NCI-H446 (cell line): ENCODE data around the gene POP4.
"Not testable (repeated sequence)": the region's sequence is repeated elsewhere in the genome, so short reads cannot be mapped to it uniquely, and the experiment has no call there.

Experiments used
- DNase-seq, 2 experiments: peaks; one replicate each; lab custom pipeline; 2025; lab: John Stamatoyannopoulos, UW

The POP4 gene

GRCh38 chr19:29605653-29606419 lies at the start of gene POP4:
TSS of gene POP4 (plus strand) at chr19:29606283. CDS start at chr19:29606319, 36 bp downstream.
- DNase-seq = peak; percentile 97 to 99

DNA sequence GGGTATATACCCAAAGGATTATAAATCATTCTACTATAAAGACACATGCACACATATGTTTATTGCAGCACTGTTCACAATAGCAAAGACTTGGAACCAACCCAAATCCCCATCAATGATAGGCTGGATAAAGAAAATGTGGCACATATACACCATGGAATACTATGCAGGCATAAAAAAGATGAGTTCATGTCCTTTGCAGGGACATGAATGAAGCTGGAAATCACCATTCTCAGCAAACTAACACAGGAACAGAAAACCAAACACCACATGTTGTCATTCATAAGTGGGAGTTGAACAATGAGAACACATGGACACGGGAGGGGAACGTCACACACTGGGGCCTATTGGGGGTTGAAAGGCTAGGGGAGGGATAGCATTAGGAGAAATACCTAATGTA lies 47.0 kb upstream of the POP4 start:
- not testable (repeated sequence) for DNase-seq

DNA sequence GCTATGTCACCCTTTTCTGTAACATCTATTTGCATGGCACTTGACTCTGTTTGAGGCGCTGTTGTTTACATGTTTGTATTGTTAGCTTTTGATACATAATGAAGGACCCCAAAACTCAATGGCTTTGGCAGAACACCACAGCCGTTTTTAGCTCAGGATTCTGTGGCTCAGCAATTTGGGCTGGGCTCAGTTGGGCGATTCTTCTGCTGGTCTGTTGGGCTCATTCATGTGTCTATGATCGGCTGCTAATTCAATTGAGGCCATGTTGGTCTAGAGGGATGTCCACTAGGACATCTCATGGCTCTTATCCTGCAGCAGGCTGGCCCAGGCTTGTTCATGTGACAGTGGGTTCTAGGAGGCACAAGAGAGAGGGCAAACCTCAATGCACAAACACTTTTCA lies 46.3 kb upstream of the POP4 start:
- no peak for DNase-seq

DNA sequence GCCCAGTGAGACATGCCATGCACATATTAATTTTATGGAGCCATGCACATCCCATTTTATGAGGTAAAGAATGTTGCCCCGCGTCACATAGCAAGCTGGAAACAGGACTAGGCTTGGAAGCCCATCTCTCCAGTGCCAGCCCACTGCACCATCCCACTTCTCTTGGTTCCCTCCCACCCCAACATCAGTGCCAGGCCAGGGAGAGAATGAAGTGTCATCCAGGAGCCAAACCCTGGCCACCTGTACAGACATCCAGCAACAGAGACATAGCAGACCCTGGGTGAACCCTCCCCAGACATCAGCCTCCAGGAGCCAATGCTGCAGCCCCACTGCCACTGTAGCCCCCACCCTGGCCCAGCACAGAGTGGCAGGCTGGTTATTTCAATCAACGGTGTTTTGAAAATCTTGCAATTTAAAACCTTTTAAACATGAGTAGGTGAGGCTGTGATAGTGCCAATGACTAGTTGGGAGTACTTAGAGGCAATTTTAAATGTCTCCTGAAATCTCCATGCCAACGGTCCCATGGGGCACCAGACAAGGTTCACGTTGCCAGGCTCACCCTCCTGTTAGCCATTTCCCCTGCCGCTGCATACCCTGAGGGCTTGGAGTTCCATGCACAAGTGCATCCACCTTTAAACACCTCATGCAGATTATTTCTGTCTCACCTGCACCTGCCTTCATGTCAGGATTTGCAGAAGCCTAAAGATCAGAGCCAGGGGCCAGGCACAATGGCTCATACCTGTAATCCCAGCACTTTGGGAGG lies 45.6 kb upstream of the POP4 start:
- no peak for DNase-seq

GRCh38 chr19:29561601-29562000 lies 44.5 kb upstream of the POP4 start:
- no peak for DNase-seq

- no peak for DNase-seq
Observed at GRCh38 chr19:29562299-29563297, 43.5 kb upstream of the POP4 start.

DNA sequence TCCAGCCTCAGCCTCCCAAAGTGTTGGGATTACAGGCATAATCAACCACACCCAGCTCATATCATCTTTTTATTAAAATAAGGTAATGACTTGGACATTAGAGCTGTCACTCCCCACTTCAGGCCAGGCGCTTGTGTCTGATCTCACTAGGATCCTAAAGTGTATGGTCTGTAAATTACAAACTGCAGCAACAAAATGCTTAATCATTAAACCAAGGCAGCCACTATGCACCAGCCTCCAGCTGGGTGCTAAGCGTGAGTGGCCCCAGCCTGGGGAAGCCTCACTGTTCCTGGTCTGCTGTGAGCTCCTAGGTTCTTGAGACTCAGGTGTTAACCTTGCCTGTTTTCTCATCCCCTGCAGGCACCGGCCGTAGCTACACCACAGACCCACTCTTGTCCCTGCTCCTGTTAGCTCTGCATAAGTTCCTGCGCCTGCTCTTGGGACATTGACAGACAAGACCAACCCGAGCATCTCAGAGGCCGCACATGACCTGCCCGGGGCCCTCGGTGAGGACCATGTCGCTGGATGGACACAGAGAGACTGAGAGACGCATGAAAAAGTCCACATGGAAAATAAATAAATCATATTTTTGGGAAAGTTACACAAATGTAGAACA lies 42.5 kb upstream of the POP4 start:
- DNase-seq = no peak

GRCh38 chr19:29564574-29565005 lies 41.5 kb upstream of the POP4 start:
- no peak for DNase-seq

GRCh38 chr19:29565171-29565570 lies 40.9 kb upstream of the POP4 start:
- DNase-seq = no peak

- DNase-seq = no peak
Observed at GRCh38 chr19:29566496-29567054, 39.5 kb upstream of the POP4 start.

GRCh38 chr19:29567366-29567915 lies 38.6 kb upstream of the POP4 start:
- no peak for DNase-seq

DNA sequence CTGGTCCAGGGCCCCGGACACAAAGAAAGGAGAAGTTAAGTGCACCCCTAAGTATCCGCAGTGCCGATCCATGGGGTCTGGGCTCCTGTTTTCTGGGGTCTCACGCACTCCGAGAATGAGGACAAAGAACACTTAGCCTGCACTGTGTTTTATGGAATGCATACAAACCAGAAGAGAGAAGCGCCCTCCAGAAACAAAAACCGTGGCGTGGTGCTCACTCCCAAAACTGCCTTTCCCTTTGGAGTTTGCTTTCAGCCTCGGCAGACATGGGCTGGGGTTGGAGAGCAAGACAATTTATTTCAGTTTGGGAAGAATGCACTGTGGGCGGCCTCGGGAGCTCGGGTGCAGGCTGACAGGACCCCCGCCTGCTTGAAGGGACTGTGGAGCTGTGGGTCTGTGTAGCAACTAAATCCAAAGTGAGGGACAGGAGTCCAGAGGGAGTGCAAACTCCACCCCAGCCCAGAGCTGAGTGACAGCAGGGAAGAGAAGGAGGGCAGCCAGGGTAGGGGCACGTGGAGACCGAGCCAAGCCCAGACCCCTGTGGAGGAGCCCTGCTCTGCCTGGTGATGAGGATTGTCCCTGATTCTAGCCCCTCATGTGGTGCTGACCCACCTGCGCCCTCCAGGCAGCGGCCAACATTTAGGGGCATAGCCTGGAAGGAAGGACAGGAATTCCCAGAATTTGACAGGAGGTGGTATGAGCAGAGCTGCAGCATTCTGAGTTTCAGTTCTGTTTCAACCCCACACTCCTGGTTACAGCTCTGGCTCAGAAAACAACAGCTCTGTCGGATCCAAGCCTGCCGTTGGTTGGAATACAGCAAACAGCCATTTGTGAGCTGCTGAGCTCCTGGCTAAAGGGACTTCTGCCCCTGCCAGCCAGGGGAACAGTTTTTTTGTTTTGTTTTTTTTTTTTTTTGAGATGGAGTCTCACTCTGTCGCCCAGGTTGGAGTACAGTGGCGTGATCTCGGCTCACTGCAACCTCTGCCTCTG lies 37.8 kb upstream of the POP4 start:
- no peak for DNase-seq

DNA sequence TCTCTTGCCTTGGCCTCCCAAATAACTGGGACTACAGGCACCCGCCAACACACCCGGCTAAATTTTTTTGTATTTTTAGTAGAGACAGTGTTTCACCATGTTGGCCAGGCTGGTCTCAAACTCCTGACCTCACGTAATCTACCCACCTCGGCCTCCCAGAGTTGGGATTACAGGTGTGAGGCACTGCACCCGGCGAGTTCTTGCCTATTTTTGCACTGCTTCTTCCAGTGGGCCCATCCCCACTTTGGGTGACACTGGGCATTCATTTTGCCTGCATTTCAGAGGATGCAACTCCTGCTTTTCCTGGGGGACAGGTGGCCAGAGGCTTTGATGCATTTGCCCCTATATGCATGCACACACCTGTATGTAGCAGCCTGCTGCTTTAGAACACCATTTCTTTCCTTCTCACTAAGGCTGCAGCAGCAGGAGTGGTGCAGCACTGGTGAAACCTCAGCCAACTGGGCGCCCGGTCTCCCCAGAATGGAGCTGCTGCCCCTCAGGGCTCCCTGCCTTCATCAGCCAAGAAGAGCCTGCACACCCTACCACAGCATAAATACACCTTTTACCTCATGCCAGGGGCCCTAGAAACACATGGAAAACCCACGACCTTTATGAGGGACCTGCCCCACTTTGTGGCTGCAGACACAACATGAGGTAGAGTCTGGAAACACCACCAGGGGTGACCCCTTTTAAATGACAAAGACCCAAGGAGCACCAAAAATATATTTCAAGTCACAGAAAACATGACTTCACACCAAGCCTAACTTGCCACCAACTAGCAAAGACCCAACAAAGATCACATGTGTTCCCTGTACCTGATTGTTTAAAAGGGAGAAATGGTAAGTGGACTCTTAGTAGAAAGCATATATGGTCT lies 36.8 kb upstream of the POP4 start:
- no peak for DNase-seq

DNA sequence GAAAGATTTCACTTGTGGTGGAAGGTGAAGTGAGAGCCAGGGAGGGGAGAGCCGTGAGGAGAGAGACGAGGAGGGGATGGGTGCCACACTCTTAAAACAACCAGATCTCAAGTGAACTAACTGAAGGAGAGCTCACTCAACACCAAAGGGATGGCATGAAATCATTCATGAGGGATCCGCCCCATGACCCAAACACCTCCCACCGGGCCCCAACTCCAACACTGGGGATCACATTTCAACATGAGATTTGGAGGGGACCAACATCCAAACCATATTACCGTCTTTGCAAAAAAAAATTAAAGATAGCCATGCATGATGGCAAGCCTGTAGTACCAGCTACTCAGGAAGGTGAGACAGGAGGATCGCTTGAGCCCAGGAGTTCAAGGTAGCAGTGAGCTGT lies 34.9 kb upstream of the POP4 start:
- no peak for DNase-seq

DNA sequence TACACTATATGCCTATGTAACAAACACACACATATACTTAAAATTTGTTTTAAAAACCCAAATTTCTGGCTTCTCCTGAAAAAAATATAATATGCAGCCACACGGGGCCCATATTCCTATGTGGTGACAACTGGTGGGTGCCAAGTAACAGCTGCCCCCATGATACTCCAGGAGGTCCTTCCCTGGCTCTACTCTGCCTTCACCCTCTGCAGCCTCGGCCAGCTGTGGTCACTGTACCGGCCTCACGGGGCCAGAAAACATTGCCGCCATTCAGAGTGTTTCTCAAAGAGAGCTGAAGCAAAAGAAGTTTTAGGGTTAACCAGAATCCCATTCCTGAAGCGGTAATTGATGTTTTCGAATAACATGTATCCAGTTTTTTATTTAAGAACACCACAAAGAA lies 32.6 kb upstream of the POP4 start:
- DNase-seq = no peak

- DNase-seq = no peak
Observed at GRCh38 chr19:29574510-29574909, 31.6 kb upstream of the POP4 start.

GRCh38 chr19:29576046-29576606 lies 30.0 kb upstream of the POP4 start:
- DNase-seq = no peak
